HL-60/S4 treated with retinoic acid at 250 ng/mL for 4 days and 3 days (cell line): ENCODE measurements around the gene BBC3.
"Not testable (repeated sequence)": the region's sequence is repeated elsewhere in the genome, so short reads cannot be mapped to it uniquely, and the experiment has no call there.

Source experiments
- in situ Hi-C: fragments of 300-500 bp; cut with MboI; formaldehyde crosslinking; loops from 2 replicates; pipeline ENCODE4 v1.7.0; 2022; ENCODE audit warnings: low sequenced_read_pairs

The BBC3 gene

DNA sequence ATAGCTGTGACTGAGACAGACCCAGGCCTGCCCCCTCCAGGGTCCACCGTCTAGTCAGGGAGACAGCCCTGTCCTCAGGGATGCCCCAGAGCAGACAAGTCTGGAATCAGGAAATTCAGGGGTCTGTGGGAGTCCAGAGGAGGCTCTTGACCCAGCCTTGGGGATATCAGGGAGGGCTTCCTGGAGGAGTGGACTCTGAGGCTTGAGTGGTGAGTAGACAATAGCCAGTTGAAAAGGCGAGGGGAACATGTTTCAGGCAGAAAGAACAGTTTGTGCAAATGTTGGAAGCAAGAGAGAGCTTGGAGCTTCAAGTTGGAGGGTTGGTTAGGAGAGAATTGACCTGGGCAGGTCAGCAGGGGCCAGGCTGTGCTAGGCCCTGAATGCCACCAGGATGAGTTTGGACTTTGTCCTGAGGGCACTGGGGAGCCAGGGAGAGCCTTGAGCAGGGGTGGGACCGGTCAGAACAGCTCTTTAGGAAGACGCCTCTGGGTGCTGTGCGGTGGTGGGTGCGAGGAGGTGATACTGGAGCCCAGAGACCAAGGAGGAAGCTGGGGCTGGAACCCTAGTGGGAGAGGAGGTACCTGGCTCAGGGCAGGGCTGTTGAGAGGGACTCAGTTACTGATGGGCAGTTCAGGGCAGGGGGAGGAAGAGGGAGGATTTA is 28.0 kb upstream of the BBC3 start:
- in situ Hi-C loops: no loop called here

DNA sequence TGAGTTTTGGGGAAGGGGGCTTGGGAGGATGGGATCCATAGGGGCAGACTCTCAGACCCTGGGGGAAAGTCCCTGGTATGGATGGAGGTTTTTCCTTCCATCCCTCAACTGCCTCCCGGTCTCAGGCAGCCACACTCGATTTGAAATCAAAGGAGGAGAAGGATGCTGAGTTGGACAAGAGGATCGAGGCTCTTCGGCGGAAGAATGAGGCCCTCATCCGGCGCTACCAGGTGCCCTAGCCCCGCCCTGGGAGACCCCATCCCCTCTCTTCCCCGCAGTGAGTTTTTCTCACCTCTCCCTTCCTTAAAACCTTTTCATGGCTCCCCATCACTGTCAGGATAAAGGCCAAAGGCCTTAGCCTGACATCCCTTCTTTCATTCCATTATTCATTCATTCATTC is 27.4 kb upstream of the BBC3 start:
- in situ Hi-C loops: no loop called here

DNA sequence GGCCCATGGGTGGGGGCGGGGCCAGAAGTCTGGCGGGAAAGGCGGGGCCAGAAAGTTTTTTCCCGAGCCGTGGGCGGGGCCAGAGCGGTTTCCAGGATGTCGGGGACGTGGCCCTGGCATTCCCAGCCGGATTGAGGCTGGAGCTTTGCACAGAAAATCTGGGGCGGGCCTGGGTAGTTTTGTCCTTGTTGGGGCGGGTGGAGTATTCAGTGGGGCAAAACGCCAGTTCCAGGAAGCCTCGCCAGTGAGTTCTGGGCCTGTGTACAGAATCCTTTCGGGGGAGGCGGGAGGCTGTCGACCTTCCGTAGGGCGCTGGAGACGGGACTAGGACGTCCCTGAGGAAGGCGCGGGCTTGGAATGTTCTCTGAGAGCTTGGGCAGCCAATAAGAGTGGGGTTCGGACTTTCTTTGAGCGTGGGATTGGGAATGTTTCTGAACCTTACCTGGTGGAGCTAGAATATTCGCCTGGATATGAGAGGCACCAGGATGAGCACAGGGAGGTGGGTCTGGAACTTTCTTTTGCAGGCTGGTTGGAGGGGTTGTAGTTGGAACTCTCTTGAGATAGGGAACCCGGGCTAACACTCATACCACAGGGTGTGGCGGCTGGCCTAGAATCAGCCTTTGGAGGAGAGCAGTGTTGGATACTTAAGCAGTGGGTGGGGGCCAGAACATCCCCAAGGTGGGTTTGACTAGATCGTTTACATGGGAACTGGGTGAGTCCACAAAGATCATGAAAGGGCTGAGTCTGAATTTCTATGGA is 26.6 kb upstream of the BBC3 start:
- in situ Hi-C loops: no loop called here

DNA sequence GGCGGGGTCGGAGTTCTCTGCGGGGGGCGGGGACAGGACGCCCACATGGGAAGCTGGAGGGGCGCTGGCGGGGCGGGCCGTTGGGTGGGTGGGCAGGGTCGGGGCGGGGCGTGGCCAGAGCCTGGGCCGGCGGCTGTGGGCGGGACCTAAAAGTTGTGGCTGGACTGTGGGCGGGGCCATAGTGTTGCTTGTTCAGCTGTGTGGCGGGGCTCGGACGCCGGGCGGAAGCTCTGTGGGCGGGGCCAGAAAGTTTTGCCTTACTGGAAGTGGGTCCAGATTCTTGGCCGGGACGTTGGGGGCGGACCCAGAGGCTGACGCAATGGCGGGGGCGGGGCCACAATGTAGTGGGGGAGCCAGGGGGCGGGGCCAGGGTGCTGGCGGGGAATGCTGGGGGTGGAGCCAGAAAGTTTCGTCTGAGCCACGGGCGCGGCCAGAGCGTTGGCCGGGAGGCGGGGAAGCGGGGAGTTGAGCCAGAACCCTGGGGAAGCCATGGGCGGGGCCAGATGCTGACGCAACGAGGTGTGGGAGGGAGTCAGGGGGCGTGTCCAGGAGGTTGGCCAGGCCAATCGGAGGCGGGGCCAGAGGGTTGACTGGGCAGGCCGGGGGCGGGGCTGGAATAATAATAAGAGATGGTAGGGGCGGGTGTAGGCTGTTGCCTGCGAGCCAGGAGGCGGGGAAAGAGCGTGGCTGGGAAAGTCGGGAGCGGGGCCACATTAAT is 25.9 kb upstream of the BBC3 start:
- in situ Hi-C loops: no loop called here

DNA sequence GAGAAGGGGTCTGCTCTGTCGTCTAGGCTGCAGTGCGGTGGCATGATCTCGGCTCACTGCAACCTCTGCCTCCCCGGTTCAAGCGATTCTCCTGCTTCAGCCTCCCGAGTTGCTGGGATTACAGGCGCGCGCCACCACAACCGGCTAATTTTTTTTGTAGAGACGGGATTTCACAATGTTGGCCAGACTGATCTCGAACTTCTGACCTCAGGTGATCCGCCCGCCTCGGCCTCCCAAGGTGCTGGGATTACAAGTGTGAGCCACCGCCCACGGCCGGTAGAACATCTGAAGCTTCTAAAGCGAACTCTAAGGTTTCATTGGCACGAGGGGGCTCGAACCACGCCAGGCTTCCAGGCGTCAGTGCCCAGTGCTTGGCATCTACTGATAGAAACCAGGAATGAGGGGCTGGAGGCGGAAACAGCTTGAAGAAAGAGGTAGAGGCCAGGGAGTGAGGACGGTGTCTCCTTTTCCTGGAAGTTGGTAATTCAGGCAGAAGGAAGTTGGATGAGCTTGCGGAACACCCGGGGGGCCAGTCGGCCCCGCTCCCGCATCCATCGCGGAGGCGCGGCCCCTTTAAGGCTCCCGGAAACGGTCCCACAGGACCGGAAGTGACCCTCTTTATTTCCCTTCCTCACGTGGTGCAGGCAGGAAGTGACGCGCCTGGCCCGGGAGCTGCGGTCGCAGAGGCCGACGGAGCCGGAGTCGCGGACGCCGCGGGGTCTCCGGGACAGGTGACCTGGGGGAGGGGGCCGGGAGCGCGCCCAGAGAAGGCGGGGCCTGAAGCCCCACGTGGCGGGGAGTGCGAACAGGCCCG is 25.1 kb upstream of the BBC3 start, which contains the start of gene CCDC9:
CCDC9 (plus strand) TSS at position 647 of the 814 bp plus-strand sequence. CDS start 1,876 bp downstream, outside the sequence.
- in situ Hi-C loops: no loop called here

DNA sequence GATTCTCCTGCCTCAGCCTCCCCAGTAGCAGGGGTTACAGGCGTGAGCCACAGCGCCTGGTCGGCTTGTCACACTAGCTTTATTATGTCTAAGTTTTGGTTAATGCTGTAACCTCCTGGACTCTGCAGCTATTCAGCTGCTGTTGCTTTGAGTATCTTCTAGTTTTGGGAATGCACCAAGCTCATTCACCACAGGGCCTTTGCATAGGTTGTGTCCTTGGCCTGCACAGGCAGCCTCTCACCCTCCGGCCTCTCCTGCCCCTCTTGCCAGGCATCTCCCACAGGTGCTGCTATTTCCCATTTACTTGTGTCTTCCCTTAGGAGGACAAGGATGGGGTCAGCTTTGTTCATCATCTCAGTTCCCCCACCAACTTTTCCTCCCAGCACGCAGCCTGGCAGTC is 23.0 kb upstream of the BBC3 start:
- in situ Hi-C loops: no loop called here

DNA sequence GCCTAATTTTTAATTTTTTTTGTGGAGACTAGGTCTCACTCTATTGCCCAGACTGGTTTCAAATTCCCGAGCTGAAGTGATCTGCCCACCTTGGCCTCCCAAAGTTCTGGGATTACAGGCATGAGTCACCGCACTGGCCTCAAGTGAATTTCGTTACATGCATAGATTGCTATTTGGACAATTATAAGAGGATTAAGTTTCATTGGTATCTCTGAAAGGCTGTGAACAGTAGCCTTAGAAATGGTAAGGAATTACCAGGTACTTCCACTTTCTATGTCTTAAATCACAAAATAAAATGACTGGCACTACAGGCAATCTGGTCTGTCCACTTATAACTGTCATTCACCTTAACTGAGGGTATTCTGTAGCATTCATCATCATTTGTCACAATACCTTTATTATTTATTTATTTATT is 22.5 kb upstream of the BBC3 start:
- in situ Hi-C loops: no loop called here

DNA sequence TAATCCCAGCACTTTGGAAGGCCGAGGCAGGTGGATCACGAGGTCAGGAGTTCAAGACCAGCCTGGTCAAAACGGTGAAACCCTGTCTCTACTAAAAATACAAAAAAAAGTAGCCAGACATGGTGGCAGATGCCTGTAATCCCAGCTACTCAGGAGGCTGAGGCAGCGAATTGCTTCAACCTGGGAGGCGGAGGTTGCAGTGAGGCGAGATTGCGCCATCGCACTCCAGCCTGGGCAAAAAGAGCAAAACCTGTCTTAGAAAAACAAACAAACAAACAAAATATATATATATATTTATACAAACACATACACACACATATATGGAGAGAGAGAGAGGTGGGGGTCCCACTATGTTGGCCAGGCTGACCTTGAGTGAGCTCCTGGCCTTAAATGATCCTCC is 22.0 kb upstream of the BBC3 start:
- in situ Hi-C loops: not testable (repeated sequence)

DNA sequence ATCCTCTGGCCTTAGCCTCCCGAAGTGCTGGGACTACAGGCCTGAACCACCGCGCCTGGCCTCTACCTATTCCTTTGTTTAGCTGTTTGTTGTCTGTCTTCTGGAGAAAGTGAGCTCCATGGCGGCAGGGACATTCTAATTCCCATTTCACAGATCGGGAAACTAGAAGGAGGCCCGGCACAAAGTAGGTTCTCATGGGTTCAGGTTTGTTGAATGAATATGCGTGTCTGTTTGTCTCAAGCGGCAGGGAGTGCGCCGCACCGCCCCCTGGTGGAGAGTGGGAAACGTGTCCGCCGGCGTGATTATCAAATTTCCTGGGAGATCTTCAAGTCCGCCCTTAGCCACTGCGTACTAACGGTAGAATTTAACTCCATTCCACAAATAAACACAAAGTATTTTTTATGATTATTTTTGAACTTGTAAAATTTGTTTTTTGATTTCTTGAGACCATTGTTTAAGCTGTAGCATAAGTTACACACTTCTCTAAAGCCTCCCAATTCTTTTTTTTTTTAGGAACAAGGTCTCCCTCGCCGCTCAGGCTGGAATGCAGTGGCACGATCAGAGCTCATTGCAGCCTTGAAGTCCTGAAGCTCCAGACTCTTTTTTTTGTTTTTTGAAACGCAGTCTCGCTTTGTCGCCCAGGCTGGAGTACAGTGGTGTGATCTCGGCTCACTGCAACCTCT is 16.4 kb upstream of the BBC3 start:
- in situ Hi-C loops: loop anchor here (5.0 kb wide), 1 partner anchor 95 kb away; no protein-coding TSS in a partner anchor

DNA sequence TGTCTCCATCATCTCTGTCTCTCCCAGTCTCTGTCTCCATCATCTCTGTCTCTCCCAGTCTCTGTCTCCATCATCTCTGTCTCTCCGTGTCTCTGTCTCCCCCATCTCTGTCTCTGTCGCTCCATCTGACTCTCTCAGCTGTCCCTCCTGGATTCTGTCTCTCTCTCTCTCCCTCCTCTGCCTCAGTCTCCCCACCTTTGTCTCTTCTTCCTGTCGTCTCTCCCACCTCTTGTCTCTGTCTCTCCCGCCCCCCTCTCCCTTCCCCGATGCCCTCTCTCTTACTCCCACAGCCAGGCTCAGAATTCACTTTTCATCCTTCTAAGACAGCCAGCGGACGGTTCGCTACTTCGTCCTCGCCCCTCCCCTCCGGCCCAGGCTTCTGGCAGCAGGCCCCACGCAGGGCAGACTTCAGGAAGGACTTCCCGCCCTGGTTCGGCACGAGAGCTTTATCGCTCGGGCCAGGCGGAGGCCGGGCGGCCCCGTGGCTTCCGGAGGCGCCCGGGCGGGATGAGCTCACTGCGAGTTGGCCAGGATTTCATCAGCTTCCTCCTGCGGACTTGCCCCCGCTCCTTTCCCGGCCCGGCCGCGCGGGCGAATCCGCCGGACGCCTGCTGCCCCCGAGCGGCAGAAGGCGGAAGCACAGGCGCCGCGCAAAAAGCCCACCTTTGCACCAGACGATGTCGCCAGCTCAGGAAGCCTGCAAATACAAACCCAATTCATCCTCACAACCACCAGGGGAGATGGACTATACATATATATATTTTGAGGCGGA is 13.0 kb upstream of the BBC3 start:
- in situ Hi-C loops: no loop called here

DNA sequence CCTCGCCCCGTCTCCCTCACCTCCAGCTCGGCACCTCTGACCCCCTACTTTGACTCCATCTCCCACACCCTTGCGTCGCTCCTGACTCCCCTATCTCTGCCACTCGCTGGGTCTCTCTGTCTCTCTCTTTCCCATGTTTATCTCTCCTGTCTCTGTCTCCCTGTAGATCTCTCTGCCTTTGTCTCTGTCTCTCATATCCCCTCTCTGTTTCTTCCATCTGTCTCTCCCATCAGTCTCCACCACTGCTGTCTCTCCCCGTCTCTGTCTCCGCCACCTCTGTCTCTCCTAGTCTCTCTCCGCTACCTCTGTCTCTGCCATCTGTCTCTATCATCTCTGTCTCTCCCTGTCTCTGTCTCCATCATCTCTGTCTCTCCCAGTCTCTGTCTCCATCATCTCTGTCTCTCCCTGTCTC is 12.4 kb upstream of the BBC3 start:
- in situ Hi-C loops: no loop called here

DNA sequence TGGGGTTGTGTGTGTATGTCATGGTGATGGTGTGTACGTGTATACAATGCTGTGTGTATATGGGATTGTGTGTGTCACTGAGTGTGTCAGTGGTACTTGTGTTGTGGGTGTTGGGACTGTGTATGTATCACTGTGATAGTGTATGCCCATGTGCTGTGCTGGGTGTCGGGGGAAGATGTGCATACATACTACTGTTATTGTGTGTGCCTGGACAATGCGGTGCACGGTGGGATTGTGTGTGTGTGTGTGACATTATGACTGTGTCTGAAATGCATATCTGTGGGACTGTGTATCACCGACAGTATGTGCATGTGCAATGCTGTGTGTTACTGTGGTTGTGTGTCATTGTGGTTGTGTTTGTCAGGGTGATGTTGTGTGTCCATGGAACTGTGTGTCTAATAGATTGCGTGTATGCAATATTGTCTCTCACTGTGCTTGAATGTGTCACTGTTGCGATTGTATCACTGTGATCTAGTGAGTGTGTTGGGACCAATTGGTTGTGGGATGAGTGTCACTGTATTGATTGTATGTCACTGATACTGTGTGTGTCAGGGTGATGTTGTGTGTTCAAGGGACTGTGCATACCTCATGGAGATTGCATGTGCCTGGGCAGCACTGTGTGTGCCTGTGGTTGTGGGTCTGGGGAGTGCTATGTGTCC is 11.0 kb upstream of the BBC3 start:
- in situ Hi-C loops: no loop called here

DNA sequence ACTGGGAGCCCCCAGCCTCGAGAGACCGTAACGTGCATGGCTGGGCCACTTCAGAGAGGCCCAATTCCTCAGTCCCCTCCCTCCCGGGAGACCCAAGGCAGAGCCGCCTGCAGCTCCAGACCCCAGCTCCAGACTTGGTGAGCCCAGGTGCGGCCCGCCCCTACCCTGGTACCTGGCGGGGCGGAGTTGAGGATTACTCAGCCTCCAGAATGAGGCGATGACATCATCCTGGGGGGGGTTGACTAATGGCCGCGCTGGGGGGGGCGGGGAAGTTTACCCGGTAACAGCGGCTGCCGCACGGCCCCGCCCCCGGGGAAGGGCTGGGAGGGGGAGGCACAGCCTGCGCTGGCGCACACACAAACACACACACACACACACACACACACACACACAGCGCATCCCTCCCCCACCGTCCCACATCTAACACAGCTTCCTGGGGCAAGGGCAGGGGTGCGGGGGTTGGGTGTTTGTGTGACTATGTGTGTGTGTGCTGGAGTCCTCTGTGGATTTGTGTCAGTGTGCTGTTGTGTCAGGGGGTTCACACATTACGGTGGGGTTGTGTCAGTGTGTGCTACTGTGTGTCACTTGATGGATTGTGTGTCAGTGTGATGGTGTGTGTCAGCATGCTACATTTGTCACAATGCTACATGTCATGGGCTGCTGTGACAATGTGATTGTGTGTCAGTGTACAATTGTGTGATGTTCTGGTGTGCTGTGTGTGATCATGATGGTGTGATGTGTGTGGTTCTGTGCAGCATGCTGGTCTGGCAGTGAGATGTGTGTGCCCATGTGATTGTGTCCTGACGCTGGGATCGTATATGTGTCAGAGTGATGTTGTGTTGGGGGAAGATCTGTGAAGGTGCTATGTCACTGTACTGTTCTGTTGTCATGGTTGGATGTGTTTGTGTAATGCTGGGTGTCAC is 10.3 kb upstream of the BBC3 start:
- in situ Hi-C loops: no loop called here

DNA sequence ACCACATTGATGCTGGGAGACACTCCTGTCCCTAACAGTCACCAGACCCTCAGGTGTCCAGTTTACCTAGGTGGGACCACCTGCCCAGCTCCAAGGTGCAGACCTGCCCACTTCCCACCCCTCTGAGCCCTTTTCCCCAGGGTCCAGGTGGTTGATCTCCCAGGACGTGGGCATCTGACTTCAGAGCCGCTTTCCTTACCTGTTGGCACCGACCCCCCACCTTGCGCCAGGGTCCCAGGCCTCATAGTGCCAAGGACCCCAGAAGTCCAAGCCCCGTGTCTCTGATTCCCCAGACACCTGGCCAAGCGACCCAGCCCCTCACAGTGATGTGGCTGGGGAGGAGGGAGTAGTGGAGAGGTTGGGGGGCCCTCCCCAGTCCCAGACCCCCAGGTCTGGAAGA is 9.6 kb upstream of the BBC3 start:
- in situ Hi-C loops: no loop called here

DNA sequence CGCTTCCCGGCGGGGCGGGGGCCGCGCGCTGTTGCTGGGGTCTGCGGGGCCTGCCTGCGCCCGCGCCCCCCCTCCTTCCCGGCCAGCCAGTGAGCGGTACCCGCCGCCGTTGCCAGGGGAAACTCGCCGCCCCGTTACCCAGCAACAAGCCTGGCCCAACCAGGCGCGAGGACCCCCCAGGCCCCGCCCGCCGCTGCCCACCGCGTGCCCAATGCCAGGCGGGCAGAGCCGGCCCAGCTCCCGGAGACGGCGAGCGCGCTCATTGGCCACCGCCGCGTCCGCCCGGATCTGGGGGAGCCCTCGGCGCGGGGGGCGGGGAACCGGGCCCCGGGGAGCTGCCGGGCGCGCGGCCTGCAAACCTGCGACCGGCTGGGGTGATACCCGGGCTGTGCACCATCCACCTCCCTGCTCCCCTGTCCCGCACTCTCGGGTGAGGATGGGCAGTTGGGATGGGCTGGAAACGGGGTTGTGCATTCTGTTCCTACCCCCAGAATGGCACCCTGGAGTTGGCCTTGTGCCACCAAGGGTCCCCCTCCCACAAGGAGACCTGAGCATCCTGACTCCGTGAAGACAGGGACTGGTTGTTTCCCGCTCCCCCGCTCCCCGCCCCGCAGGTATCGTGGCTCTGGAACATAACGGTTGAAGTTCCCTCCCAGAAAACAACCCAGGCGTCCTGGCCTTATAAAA is 8.8 kb upstream of the BBC3 start:
- in situ Hi-C loops: no loop called here

DNA sequence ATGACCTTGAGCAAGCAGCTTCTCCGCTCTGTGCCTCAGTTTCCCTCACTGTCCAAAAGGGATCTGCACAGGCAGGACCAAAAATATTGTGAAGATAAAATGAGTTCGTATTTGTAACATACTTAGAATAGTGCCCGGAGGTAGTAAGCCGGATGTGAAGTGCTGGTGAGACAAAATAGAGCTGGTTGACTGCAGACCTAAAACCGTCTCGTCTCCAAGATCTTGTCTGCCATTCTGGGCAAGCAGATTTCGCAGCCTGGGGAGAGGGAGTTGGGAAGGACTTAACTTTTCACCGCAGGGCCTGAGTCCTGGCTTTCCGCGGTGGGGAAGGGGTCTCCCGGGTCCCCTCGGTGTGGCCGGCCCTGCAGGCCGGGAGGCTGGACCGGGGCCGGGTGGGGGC is 8.2 kb upstream of the BBC3 start:
- in situ Hi-C loops: no loop called here

DNA sequence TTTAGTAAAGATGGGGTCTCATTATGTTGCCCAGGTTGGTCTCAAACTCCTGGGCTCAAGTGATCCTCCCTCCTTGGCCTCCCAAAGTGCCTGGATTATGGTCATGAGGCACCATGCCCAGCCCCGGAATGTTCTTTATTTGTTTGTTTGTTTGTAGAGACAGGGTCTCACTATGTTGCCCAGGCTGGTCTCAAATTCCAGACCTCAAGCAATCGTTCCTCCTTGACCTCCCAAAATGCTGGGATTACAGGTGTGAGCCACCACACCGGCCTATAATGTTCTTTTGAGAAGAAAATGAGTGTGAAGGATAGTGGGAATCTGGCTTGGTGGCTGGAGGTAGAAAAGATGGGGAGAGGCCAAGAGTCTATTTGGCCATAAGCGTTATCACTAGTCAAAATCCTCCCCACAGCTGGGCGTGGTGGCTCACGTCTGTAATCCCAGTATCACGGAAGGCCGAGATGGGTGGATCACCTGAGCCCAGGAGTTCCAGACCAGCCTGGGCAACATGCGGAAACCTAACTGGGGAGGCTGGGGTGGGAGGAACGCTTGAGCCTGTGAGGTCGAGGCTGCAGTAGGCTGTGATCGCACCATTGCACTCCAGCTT is 5.2 kb upstream of the BBC3 start:
- in situ Hi-C loops: no loop called here
